GM18867 (cell line): ENCODE results near the gene JUP.

ENCODE experiments used
- ATAC-seq: cut with Tn5 transposase; IDR thresholded peaks from one replicate; pipeline ENCODE4 v1.9.1; 2021; ENCODE audit warnings: mild to moderate bottlenecking, moderate library complexity; ENCODE audit not compliant: unreplicated experiment

JUP gene

DNA sequence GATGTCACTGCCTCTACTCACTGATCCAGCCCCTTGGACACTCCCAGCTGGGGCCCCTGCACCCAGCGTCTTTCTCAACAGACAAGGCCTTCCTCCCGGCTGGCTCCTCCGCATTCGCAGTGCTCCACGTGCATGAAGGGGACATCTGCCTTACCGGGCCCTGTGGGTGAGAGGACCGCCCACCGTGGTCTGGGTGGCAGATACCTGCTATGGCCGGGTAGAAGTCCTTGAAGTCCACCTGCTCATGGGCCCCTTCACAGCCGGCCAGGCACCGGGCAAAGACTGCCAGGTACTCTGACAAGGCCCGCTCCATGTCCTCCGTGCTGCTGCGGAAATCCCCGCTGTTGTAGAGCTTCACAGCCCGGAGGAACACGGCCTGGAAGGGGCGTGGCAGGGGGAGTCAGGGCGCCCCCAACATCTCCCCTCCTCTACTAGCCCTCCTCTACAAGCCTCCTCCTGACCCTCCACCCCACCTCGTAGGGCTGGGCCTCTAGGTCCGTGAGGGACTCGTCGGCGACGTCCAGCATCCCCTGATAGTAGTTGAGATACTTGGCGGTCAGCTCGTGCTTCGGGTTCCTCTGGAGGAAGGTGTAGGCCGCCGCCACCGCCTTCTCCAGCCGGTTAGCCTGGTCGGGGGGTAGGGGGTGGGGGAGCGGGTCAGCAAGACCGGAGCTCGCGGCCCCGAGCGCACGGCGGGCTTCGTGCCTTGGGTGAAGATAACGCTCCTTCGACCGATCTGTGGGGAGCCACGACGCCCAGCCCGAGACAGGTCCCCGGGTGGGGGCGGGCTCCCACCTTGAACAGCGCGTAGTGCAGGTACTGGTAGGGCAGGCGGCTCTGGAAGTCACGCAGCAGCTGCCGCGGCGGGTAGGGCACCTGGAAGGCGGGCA, 24.4 kb upstream of the JUP start:
- peak; percentile 6 for ATAC-seq

DNA sequence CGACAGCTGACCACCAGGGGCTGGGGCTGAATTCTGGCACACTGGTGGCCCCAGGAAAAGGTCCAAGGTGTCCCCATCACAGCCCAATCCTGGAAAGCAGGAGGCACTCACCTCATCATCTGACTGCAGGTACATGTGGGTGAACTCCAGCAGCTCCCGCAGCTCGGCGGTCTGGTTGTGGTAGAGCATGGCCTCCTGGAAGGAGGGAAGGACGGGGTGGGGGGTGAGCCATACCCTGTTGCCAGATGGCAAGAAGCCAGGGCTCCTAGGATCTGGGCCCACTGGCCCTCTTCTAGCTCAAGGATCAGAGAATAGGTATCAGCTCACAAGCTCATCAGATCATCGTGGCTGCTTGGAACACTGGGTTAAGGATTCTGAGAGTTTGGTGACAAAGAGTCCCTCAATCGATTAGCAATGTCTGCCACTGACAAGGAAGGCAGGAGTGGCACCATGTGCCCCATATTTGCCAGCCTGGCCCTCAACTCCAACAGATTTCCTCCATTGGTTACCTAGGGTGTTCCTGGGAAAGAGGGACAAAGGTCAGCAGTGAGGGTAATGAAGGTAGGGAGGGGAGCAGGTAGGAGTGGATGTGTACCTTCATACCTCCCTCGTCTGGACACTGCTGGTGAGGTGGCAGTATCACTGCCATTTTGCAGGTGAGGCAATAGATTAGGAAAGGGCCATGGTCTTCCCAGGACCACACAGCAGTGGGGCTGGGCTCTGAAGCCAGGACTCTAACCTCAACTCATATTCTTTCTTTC, 20.4 kb upstream of the JUP start:
- ATAC-seq, result no peak

DNA sequence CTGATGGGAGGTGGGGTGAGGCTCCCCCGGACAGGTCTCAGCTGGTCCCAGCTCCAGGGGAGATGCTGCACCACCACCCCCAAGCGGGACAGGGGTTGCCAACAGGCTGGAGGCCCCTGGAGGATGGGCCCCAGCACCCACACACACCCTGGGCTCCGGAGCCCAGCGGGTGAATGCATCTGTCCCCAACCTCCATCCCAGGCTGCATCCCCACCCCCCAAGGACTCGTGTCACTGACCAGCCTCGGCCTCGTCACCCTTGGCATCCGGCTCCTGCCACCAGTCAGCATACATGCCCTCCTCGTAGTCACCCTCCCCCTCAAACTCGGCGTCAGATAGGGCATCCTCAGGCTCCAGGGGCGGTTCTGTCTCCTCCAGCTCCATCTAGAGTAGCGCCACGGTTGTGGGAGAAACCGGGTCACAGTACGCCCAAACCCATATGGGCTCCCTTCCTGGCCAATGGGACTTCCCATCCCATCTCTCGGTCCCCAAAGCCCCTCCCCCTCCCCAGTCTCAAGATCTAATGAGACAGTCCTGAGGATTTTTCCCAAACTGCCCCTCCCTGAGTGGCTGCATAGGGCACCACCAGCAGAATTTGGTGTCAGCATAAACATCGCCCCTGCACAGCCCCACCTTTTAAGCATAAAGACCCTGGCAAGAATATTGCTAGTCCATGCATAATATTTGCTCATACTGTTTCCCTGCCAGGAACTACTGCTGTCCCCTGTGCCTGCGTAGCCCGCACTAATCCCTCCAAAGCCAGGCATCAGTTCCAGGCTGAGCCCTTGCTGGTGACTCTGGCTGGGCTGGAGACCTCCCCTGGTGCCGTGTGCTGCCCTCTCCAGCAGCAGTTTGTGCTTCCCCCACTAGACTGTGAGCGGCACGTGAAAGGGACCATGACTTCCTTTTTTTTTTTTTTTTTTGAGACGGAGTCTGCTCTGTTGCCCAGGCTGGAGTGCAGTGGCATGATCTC, 16.8 kb upstream of the JUP start:
- ATAC-seq, result no peak

DNA sequence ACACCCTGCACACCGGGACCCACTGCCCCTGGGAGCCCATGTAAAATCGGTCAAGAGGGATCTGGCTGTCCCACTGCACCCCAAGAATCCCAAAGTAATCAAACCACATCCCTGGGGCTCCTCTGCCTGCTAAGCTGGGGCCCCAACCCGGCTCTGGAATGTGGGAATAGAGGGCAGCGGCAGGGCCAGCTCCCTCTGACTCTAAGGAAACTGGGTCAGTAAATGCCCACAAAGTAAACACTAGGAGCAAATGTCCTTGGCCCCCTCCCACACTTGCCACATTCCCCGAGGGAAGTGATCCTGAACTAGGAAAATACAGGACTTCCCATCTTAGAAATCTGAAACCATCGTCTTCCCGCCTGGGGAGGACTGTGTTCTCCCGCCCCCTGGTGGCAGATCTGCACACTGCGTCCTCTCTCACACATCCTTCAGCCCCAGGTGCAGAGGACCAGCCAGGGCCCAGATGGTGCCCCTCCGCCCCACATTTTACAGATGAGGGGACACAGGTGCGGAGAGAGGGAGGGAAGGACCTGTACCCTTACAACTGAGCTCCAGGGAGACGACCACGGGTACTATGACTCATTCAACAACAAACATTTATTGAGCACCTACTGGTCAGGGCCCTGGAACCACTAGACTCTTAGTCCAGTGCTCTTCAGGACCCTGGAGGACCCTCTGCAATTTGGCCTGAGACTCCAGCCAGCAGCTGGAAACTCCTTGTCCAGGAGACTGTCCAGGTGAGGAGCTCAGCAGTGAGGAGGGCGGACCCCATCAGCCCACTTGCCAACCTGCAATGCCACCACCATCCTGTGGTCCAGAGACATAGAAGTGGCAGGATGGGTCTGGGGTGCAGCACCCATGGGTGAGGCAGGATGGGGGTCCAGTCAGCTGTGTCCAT, 15.1 kb upstream of the JUP start:
- ATAC-seq, result no peak

DNA sequence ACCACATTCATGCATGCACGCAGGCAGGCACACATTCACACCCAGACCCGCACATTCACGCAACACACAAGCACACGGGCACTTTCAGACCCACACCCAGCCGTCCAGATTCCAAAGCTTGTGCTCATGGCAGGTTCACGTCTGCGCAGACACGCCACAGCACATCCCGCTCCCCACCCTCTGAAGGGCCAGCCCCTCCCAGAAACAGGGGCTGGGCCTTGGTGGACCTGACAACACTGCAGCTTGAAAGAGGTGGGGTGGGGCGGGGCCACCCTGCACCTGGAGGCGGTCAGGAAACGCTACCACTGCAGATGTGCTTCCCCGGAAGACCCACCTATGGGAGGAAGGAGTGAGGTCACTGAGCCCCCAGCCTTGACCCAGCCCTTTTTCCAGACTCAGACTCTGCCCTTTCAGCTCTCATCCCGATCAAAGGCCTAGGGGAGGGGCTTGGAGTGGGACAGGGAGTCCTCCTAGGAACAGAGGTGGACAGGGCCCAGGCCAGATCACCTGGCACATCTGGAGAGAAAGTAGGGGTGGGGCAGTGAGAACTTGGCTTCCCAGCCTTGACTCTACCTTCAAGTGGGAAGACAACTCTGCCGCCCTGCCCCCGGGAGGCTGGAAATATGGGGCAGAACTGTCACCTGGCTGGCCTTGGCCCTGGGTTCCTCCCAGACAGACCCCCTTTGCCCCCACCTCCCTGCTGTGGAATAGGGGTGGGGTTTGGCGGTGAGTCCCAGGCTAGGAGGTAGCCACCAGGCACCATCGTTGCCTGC, 14.3 kb upstream of the JUP start:
- ATAC-seq, result no peak

DNA sequence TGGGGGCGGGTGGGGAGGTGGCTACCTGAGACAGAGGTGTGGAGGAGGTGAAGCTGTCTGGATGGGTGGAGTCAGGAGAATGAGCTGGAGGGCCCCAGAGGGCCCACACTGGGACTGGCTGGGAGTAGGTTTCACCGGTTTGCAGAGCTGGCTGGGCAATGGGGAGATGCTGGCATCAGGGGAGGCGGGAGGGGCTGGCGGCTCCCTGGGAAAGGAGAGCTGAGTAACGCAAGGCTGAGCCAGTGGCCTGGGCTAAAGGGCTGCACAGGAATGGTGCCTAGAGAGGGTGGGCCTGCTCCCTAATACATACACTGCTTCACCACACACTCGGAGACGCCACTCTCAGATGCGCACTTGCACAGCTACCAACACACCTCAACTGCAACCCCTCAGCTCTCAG, 12.9 kb upstream of the JUP start:
- no peak for ATAC-seq

DNA sequence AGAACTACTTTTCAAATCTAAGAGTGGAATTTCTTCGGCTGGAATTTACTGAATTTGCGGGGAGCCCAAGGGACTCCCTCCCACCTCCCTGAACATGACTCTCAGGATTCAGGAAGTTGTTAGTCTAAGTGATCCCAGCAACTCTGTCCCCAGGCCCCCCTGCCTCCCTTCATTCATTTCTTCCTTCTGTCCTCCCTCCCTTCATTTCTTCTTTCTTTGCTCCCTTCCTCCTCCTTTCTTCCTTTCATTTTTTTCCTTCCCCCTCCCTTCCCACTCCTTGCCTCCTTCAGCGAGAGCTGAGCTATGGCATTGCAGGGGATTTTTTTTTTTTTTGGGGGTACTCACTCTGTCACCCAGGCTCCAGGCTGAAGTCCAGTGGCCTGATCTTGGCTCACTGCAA, 10.9 kb upstream of the JUP start:
- no peak for ATAC-seq

DNA sequence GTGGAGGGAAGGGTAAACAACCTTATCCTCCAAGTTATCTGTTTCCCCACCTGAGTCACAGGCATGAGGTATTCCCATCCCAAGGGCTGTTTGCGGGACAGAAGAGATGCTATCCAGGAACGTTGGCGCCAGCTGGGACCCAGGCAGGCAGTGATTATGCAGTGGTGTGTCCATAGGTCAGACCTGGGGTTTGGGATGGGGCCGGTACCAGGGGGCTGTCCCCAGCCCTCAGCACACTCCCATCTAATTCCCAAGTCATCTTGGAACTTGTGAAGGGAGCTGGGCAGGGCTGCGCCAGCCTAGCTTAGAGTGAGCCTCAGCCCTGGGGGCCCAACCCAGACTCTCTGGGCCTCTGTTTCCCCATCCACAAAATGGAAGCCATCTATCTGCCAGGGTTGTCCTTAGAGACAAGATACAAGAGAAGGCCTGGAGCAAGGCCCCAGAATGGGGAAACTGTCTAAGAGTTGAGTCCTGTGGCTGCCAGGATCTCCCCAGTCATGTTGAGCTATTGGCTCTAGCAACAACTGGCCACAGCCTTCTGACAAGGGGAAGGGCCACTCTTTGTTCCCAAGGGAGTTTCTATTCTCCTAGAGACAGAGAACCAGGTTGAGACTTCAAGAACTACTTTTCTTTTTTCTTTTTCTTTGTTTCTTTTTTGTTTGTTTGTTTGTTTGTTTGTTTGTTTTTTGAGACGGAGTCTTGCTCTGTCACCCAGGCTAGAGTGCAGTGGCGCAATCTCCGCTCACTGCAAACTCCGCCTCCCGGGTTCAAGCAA, 9.8 kb upstream of the JUP start:
- no peak for ATAC-seq

DNA sequence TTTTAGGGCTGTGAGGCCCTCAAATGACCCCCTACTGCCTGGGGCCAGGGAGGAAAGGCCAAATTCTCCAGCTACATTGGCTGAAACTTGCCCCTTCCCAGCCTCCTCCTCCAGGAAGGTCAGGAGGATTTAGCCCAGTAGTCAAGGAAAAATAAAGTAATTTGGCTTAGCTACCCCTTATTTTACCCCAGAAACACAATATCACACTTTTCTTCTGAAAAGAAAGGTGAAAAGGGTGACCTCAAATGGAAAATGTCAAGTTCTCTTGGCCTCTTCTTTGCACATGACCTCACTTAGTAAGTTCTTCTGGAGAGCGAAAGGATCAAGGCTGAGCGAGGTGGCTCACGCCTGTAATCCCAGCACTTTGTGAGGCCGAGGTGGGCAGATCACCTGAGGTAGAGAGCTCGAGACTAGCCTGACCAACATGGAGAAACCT, 8.0 kb upstream of the JUP start:
- ATAC-seq, result no peak

DNA sequence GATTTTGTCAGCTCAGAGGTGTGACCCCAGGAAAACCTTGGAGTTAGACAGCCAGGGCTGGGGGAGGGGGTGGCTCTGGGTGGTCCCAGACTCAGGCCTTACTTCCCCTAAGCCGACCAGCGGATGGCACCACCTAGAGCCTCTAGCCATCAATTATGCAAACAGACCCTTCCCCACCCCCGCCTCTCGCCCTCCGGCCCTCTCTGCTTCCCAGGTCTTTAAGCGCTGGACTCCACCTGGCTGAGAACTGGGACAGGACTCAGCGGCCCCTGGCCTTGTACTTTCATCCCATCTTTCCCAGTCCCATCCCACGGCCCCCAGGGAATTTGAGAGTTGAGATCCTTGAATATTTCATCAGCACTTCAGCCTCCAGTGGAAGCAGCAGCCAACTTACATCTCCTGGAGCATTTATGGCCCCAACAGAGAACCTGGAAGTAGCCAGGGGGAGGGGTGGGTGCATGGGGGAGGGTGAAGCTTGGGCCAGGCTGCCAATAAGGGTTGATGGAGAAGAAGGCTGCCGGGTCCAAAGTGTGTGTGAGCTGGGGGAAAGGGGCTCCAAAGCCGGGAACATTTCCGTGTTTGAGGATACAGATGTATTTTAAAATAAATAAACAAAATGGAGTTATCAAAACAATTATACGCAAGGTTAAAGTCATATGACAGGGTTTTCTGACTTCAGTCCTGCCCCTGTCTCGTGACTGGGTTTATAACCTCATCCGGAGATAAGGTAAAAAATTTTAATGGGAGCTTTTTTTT, 7.5 kb upstream of the JUP start:
- no peak for ATAC-seq

DNA sequence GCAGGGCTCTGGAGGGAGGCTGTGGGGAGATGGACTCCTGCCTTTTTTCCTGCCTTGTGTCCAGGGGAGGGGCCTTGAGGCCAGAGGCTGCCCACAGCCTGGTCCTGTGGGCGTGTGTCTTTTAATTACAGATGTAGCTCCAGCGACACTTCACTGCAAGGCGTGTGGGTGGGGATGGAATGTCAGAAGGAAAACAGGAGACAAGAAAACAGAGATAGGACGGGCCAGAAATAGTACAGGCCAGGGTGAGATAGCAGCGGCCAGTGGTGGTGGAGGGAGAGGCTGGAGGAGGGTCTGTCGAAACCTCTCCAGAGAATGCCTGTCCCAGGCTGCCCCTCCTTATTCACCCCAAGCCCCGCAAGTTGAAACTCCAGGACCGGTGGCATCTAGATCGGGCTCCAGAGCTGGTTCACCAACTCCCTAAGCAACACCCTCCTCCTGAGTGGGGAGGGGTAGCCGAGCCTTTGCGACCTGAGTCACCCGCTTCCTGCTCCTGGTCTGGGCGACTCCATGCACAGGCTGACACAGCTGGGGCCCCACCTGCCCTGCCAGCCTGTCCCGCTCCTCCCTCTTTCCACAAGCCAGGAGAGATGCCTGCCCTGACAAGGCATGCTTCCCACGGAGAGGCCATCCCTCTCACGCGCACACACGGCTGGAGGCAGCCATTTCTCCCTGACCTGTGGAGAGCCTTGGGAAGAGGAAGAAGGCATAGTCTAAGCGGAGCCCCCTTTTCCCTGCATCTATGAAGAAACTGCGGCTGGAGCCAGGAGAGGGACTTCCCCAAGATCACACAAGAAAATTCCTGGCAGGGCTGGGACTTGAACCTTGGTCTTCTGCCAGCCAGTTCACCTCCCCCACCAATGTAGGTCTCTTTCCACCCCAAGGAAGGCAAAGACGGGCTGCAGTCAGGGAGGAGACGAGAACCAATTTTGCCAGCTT, 6.6 kb upstream of the JUP start:
- ATAC-seq, result no peak

DNA sequence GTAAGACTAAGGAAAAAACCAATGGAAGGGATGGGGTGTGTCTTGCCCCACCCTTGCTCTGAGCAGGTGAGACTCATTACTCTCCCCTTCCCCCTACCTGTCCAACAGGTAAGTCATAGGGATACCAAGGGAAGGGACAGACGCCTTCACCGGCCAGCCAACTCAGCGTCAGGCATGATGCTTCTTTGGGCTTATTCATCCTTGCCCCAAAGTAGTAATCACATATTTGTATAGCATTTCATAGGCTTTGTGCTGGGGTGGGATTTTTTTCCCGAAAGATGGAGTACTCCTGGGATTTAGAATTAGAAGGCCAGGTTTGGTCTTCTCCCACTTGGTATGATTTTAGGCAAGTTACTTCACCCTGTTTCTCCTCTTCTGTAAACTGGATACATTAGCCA, 509 bp upstream of the JUP start:
- no peak for ATAC-seq

DNA sequence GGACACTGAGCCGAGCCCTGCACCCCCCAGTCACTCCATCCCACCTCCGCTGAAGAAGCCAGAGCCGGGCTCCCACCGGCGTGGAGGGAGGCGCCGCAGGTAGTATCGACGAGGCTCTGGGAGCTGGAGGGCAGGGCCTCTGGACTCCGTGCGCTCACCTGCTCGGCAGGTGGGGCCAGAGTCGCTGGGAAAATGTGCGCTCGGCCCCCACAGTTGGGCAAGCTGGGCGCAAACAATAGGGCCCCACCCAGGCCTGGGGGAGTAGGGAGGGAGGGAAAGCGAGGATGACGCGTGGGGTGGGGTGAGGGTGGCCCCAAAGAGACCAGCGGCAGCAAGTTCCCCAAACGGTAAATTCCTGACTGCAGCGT, 668 bp downstream of the JUP start:
- no peak for ATAC-seq

DNA sequence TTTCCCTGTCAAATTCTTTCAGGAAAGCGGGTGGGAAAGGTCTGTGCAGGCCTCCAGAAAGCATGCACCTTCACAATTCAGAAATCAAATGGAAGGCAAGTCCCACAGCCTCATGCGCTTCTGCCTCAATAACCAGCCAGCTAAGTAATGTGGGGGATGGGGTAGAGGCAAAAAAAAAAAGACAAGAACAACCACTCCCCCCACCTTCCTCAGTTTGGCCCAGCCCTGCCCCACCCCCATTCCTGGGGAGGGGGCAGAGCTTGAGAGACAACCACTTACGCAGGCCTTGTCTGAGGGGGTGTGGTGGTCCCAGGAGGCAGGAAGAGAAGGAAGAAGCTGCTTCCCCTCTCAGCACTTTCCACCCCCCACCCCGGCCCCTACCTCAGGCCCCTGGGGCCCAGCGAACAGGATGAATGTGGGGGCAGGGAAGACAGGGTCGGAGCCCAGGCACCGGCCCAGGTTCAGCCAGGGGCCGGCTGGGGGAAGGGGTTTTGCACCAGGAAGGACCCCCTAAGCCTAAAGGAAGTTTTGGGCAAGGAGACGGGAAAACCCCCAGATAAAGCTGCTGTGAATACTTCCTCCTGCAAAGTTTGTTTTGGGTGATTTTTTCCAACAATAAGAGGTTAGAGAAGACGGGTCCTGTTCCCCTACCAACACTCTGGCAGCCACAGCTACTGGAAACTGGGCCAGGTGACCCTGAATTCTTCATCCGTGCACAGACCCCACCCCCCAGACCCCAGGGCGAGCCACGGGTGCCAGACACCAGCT, 1.2 kb downstream of the JUP start:
- ATAC-seq, result no peak

DNA sequence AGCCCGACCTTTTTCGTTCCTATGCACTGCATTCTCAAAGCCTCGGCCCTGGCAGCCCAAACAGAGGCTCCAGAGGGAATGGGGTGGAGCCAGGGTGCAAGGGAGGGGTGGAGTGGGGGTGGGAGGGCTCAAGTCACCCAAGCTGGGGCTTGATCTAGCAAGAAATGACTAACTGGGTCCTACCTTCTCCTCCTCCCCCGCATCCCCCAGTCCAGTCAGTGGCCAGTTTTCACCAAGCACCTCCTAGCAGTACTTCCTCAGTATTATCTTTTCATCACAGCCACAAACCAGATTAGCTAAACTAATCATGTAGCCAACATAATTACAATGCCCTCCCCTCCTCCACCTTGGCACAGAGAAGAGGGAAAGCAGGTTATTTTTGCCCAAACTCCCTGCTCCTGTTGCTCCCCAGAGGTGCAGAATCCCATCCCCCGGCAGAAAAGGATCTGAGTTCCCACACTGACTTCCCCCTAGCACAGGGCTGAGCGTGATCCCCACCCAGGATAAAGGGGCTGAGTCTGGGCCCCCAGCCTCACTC, 2.2 kb downstream of the JUP start:
- no peak for ATAC-seq

DNA sequence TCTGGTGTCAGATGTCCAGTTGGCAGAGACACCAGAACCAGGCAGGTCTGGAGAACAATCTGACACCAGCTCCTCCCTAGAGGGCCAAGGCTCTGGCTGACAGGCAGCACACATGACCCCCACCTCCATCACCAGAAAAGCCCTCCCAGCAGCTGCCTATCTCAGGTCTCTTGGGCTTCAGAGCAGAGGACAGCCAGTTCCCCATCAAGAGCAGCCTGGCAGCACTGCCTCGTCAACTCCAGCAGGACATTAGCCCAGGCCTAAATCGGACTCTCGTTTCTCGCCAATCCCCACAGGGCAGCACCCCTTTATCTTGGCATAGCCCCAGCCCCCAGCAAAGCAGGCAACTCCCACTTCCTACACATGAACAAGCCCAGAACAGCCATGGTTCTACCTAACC, 4.4 kb downstream of the JUP start:
- ATAC-seq, result no peak
